Activated CD4-positive, alpha-beta T cell treated with anti-CD3 and anti-CD28 coated beads, Interleukin-2, Interleukin-4, amounts not matched to agents 100 ng/mL and 50 ng/mL, durations not matched to agents 16 hours and 8 hours (primary cell): ENCODE results near the gene CPOX.

Source experiments
- DNase-seq: peaks from one replicate; pipeline ENCODE4 v3.0.0-alpha.2; 2020; ENCODE audit warnings: low spot score

The CPOX gene

DNA sequence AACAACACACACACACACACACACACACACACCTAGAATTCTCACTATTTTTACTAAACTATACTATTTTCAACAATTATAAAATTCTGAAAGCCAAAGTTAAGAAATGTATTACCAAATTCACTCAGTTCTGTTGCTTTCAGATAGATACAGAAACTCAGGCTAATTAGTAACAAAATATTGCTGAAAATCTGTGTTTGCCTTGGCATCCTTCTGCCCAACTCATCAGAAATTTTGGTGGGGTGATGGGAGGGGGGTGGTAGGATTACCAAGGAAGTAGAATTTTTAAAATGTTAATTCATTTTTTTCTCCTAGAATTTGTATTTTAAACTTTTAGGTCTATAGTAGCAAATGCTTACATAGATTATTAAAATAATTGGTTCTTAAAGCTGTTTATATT, 2.7 kb upstream of the CPOX start:
- no peak for DNase-seq

DNA sequence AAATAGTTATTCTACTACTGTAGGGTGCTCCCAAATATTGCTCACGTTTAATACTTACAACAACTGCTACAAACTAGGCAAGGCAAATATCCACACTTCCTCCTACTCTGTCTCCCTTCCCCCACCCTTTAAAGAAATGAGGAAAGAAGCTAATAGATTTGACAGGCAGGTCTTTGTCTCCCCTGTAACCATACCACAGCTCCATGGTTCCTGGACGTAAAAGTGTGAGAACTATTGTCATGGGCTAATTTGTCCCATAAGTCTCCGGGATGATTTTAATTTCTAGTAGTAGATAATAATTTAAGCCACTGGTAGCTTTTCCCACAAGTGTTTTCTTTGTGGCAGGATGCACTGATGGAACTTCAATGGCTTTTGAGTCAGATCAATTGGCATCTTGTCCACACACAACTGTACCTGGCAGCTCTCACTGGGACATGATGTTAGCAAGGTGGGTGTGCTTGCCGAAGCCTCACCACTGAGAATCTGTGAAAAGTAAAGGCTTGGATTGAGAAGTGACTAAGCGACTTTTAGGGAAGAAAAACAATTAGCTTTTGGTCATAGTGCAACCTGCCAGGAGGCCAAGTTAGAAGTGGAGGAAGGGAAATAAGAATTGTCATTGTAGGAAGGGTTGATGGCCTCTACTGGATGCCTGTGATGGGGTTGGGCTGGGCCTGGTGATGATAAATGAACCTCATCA, 1.4 kb upstream of the CPOX start:
- DNase-seq: no peak

DNA sequence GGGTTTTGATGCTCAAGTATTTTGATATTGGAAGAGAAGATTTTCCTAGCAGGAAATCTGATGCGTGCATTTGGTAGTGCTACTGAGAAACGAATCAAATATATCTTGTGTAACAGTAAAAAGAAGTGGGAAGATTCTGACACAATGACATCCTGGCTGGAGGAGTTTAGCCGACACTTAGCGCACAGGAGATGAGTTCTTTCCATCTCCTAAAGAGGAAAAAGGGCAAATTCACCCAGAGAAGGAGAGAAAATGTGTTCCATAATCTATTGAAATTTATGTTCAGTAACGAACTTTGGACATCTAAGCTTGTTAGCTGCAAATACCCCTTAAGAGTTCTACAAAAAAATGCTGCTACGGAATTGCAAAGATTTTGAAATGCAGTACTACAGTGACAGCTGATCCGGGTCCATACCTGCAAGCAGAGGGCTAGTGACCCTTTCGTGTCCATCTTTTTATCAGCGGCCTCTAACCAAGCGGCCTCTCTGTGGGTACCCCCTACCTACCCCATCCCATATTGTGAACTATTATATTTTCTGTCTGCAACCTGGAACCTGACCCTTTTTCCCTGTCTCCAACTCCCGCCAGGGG, 971 bp downstream of the CPOX start:
- no peak for DNase-seq

DNA sequence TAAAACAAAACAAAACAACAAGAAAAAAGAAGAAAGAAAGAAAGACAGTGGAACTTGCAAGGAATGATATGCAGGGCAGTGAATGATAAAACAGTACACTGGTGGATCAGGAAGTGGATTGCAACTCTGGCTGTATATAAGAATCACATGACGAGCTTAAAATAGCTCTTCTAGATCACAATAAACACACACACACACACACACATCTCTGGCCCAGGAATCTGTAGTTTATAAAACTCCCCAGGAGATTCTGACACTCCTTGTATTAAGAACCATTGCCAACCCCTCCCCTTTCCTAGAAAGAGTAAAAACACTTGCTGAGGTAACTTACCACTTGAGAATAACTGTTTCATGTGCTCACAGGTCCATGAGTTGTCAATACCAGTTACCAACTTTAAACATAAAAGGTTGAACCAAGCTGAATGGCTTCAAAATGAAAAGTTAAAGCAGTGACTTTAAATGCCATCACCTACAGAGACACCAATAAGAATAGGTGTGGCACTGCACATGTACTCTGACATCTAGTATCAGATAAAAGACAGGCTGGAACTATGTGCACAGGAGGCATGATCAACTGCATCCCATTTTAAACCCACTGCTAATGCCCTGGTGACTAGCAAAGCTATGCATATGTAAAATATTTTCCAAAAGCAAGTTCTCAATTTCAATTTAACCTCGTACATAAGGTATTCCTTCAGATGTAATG, 3.9 kb downstream of the CPOX start:
- no peak for DNase-seq

DNA sequence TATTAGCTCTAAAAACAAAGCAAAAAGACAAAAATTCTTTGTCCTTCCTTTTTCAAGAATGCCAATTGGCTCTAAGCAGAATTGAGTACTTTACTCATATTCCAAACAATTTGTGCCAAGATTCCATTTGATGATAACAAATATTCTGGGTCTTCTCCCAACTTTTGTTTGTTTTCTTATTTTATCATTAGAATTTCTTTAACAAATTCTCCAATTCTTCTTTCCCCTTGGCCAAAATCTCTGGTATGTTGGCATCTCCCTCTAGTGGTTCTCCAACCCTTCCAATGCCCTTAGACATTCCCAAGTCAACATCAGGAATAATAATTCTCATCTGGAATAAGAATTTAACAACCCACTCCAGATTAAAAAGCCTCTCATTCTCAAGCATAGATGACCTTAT, 5.3 kb downstream of the CPOX start:
- no peak for DNase-seq

DNA sequence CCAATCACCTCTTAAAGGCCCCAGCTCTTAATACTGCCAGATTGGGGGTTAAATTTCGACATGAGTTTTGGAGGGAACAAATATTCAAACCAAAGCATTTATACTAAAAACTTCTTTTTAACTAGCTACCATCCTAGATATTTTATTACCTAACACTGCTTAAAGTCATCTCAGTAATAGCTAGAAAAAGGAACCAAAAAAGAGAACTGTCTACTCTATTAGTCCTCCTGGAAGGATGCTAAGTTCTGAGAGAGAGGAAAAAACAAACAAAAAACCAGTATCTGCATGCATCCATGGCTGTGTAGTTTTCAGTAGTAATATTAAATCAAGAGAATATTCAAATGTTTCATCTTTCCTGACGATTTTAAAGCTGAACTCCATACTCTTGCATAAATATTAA, 5.8 kb downstream of the CPOX start:
- no peak for DNase-seq

DNA sequence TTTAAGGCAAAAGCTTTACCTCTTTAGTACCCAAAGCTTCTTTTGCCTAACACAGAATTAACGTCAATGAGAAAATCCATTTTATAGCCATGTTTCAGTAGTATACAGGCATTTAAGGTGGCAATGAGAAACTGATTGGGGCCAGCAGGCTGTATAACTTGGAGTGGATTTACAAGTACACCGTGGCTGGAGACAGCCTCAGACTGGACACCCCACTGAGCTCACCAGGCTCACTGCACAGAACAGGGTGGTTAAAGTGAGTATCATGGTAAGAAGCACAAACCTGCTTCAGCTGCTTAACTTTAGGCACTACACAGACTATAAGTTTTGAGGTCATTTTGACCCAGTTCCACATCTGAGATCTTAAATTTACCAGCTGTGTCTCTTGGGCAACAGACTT, 8.9 kb downstream of the CPOX start:
- no peak for DNase-seq

DNA sequence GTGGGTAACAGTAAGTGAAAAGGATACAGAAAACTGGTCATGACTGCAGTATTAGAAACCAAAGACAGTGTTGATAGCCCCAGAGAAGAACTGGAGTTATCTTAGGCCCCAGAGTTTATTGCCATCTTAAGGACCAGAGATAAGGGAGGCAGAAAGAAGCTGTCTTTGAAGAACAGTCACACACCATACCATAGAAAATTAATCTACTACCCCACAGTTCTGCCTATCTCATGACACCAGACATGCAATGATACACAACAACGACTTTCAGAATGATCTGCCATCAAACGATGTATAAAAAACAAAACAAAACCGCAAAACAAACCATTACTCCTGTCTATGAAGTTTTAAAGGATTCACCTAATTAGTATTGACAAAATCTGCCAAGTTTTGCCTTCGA, 9.6 kb downstream of the CPOX start:
- no peak for DNase-seq

DNA sequence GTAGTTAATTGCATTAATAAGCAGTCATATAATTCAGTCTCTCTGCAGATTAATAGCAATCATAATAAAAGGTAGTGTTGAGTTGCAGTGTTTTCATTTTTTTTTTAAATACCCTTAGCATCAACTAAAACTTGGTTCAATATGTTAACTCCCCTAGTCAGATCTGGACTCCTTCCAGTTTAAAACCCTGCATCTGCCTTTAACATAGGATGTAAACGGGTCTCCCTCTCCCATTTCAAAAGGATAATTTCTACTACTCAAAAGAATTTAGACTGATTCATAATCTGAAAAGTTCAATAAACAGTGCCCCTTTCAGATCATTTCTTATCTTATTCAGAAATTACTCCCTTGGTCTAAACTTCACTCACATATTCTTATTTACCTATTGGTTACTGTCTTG, 11.4 kb downstream of the CPOX start:
- DNase-seq: no peak

DNA sequence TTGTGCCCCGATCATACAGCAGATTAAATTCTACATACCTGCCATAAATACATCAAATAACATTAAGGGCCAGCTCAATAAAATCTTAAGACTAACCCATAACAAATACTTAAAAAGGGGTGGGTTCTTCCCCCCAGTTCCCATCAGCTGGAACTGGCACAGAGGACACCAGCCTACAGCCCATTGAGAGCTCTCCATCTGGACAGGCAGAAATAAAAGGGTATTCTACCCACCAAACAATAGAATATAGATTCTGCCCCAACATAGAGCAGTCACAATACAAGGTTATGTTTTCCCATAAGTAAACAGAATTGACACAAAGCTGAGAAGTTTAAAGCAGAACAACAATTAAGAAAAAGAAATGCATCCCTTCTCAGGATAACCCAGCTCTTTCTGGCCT, 11.9 kb downstream of the CPOX start:
- no peak for DNase-seq

DNA sequence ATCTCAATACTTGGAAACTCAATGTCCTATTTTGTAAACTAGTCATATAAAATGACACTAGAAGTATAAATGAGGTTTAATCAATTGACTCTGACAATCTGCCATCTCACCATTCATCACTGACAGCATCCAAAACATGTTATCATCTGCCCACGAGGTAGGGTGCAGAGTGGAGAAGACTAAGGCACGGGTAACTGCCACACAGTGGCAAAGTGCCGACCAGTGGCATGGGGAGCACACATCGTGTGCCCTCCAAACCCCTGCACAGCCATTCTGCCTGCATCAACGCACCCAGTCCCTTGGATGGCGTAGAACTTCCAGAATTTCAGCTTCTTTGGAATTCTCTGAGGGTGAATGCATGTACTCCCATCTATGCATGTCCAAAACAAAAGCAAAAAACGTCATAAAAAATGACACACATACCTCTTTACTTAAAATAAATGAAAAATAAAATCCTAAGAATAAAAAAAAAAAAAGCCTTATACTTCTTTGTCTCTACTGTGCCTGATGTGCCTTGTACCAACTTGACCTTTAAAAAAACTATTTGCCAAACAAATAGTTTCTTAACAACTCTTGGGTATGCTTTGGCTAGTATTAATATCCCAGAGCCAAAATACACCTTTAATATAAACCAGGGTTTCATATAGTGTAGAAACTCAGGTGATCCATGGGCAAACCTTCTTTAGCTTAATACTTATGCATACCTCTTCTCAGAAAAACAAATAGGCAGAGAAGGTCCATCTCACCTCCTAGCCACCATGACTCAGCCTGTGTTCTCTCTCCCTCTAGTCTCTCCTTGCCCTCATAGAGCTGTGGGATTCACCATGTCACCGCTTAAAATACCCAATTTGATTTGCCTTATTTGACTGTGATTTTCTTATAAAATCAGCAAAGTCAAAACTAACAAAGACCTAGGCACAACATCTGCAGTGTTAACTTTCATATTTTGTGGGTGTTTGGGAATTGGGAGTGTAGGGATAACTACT, 12.7 kb downstream of the CPOX start:
- DNase-seq: no peak

DNA sequence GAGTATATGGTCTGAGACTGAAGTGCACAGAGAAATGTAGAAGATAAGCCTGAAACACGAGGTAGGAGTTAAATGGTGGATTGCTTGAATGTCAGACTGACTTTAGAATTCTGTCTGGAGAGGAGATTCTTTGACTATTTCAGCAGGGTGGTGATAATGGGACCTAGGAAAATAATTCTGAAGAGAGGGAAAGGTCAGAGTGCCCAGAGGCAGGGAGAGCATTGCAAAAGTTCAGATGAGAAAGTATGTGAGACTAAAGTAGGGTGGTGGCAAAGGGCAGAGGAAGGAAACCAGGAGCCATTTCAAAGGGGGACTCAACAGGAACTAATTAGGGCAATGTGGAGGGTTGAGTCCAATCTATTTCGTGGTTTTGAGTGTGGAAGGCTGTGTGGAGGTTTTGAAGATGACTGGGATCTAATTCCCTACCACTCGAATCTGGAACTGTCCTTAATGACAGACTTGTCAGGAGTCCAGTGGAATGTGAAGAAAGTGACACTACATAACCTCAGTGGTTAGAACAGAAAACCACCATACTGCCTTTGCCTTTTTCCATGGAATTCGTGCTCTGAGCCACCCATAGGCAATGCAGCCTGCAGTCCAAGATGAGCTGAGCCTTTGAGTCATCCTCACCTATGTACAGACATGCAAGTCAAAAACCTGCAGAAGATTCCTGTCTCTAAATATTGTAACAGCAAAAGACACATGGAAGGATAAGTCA, 16.1 kb downstream of the CPOX start:
- no peak for DNase-seq

DNA sequence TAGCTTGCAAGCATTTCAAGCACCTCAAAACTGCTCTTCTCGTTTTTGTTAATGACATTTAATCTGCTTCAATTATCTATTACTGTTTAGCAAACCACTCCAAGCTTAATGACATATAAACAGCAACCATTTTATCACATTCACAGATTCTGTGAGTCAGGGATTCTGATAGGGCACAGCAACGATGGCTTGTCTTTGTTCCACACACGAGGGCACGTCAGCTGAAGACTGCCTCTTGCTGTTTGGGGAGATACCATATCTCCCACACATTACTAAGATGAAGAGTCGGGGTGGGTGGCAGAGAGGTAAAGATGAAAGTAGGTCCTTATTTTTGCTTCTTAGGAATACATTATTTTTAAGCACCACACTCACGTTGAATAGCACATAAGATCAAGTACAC, 19.3 kb downstream of the CPOX start:
- no peak for DNase-seq

DNA sequence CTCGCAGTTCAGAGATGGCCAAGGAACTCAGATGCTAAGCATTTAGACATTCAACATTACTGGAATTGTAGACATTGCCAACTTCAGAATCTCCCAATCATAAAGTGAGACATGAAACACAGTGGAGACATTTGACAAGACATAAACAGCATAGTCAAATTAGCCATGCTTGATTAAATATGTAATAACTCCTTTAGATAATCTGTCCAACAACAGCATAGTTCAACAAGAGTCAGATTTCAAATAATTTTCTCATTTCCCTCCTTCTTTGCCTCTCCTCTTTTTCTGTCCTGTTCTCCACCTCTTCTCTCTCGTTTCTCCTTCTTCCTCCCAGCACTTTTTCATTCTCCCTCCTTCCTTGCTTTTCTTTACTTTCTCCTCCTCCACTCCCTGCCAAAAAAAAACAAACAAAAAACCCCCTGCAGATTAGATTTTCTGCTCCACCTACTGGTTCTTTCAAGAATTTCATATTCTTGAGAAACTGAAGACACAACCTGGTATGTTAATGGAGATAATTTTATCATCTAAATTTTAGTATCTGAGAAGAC, 20.2 kb downstream of the CPOX start:
- DNase-seq: no peak

DNA sequence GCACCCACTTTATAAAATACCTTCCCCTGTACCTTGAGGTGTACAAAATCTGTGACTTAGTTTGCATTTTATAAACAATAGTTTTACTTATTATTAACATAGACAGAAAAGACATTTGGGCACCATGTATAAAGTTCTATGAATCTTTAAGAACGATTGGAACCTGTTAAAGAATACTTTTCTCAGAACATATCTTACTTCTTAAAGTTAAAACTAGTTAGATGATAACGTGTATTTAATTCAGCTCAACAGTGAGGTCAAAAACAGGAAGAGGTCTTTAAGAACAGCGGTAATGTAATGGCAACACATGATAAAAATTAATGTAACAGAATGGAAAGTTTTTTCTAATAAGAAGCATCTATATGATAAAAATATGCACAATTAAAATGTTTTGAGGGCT, 25.0 kb downstream of the CPOX start:
- no peak for DNase-seq

DNA sequence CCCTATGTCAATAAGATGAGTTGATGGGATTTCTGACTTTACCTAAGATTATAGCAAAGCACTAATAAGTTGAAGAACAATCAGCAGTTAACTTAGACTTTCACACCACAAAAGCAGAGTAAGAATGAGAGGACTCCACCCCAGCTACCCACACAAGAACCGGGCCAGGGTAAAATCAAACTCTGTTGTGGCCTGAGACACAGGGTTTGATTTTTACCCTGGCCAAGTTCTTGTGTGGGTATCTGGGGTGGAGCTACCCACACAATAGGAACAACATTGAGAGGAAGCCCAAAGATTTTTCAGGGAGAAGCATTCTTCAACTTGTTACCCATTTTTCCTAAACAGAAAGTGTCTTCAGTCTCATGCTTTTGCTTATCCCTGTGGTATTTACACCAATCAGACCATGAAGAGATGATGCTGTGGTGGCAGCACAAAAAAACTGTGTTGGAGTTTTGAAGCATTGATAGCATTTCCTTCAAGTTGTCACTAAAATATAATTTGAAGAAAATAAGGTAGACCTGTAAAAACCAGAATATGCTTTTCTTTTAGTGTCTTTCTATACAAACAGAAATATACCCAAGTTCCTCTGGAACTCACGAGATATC, 25.6 kb downstream of the CPOX start:
- DNase-seq: peak; percentile 67

DNA sequence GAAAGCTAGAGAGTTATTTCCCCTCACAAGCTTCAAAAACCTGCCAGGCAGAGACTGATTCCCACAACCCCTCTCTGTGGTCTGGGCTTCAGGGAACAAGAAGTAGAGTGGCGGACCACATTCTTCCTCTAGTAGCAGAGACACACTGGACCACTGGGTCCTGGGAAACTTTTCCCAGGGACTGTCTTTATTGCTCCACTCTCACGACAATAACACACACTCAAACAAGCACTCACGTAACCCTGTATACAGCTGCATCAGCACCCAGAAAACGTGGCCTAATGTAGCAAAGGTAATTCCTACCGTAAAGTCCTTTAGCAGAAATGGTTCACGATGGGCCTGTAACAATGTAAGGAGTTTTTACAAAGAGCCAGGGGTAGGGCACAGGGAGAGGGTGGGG, 27.6 kb downstream of the CPOX start:
- DNase-seq: no peak

DNA sequence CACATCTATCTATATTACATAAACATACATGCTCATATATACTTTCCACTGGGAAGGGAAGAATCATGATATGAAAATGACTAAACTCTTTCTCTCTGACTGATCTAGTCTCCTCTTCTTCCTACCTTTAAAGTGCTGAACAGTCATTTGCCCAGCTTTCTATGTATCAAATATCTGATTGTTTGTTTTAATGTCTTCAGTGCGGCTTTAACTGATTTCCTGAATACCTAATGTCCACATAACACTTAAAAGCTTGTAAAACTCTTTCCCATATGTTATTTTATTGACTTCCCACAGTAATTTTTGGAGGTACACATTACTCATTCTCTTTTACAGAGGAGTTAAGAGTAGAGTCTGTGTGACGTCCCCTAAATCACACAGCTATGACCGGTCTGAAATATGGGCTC, 28.2 kb downstream of the CPOX start:
- DNase-seq: peak; percentile 77

DNA sequence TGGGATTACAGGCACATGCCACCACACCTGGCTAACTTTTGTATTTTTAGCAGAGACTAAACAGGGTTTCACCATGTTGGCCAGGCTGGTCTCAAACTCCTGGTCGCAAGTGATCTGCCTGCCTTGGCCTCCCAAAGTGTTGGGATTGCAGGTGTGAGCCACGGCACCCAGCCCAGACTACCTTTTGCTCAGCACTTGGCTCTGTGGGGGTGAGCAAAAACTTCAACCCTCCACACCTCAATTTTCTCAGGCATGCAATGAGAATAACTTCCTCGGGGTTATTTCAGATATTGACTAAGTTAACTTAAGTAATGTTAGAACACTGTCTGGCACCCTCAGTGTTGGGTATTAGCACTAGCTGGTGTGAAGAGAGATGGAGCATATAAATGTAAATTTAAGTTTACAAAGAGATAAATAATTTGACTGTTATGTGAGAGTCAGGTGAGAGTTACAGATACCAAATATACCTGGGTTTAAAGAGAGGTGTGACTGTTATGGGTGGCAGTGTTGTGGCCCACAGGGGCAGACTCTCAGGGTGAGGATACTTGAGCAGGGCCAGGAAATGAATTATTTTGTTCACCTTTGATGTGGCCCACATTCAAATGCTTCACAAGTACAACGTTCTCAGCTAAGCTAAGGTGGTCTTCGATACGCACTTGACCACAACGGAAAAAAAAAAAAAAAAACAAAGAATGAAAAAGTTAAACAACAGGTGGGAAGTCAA, 29.0 kb downstream of the CPOX start:
- no peak for DNase-seq

DNA sequence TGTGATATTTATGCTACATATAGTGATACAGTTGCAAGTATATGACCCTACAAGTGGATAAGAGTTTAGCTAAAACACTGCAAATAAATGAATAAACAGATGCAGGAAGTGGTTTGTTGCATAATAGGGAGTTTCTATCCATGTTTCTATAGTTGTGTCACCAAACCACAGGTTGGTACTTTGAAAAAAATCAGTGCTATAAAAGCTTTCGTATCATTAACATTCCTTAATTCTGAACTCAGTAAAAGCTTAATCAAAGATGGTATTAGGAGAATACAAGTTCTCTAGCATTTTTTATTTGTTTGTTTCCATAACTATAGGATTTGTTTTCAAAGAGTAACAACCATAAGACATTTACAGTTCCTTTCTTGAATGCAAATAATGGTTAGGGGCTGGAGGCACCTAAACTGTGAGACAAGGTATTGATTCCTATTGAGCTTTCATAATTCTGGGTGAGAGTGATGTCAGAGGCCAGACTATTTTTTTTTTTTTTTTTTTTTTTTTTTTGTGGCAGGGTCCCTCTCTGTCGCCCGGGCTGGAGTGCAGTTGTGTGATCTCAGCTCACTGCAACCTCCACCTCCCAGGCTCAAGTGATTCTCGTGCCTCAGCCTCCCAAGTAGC, 29.6 kb downstream of the CPOX start:
- DNase-seq: peak; percentile 75
